ENCODE results near the gene HOXC5.
A peak's percentile ranks its signal among the peaks of the same experiment; 100 is the strongest.

Gene HOXC5

GRCh38 chr12:54032627-54033100 lies at the start of gene HOXC5:
Gene HOXC5 (plus strand): TSS chr12:54033050. CDS start chr12:54033123, 73 bp downstream.
- DNase-seq (ENCODE audit: low read depth in 2 of 2) = peak; percentile 74 to 82

GRCh38 chr12:53983568-53983949 lies 49.3 kb upstream of the HOXC5 start:
- DNase-seq (ENCODE audit: low read depth in 2 of 2) = no peak

- DNase-seq (ENCODE audit: low read depth in 2 of 2) = no peak
These were observed 48.8 kb upstream of the HOXC5 start for GRCh38 chr12:53983950-53984572.

GRCh38 chr12:53984901-53985691 lies 47.8 kb upstream of the HOXC5 start, which contains the start of gene HOXC10:
Gene HOXC10 (plus strand): TSS chr12:53985146. CDS start chr12:53985260, 114 bp downstream.
- DNase-seq (ENCODE audit: low read depth in 2 of 2) = peak; percentile 98

- no peak for DNase-seq (ENCODE audit: low read depth in 2 of 2)
These were observed 47.2 kb upstream of the HOXC5 start for GRCh38 chr12:53985692-53985993.

GRCh38 chr12:53985994-53986685 lies 46.7 kb upstream of the HOXC5 start:
- no peak for DNase-seq (ENCODE audit: low read depth in 2 of 2)

GRCh38 chr12:53986686-53987483 lies 46.0 kb upstream of the HOXC5 start:
- no peak for DNase-seq (ENCODE audit: low read depth in 2 of 2)

- DNase-seq (ENCODE audit: low read depth in 2 of 2) = no peak
These were observed 45.0 kb upstream of the HOXC5 start for GRCh38 chr12:53987787-53988230.

- DNase-seq (ENCODE audit: low read depth in 2 of 2) = no peak
These were observed 44.2 kb upstream of the HOXC5 start for GRCh38 chr12:53988541-53989226.

GRCh38 chr12:53989227-53990113 lies 43.4 kb upstream of the HOXC5 start:
- peak; percentile 76 to 77 for DNase-seq (ENCODE audit: low read depth in 2 of 2)

GRCh38 chr12:53990311-53991076 lies 42.4 kb upstream of the HOXC5 start:
- DNase-seq (ENCODE audit: low read depth in 2 of 2) = peak; percentile 77 to 80

- DNase-seq (ENCODE audit: low read depth in 2 of 2) = no peak
These were observed 41.8 kb upstream of the HOXC5 start for GRCh38 chr12:53991077-53991460.

GRCh38 chr12:53992377-53992889 lies 40.4 kb upstream of the HOXC5 start:
- no peak for DNase-seq (ENCODE audit: low read depth in 2 of 2)

GRCh38 chr12:53993162-53994008 lies 39.5 kb upstream of the HOXC5 start:
- no peak for DNase-seq (ENCODE audit: low read depth in 2 of 2)

- DNase-seq (ENCODE audit: low read depth in 2 of 2) = no peak
These were observed 38.9 kb upstream of the HOXC5 start for GRCh38 chr12:53994009-53994263.

- no peak for DNase-seq (ENCODE audit: low read depth in 2 of 2)
These were observed 38.4 kb upstream of the HOXC5 start for GRCh38 chr12:53994264-53995001.

- no peak for DNase-seq (ENCODE audit: low read depth in 2 of 2)
These were observed 37.9 kb upstream of the HOXC5 start for GRCh38 chr12:53995002-53995377.
